ENCODE measurements around the gene TMEM116.
"Not testable (repeated sequence)": the region's sequence is repeated elsewhere in the genome, so short reads cannot be mapped to it uniquely, and the experiment has no call there.

The TMEM116 gene

DNA sequence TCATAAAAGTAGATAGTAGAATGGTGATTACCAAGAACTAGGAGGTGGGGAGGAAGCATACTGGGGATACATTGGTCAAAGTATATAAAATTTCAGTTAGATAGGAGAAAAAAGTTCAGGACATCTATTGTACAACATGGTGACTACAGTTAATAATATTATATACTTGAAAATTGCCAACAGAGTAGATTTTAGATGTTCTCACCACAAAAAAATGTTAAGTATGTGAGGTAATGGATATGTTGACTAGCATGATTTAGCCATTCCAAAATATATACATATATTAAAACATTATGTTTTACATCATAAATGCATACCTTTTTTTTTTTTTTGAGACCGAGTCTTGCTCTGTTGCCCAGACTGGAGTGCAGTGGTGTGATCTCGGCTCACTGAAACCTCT lies 31.0 kb downstream of the TMEM116 start:
- DNase-seq (ENCODE audit: low read depth, low spot score), result no peak
- H3K27ac ChIP-seq, result no peak overlapping the region

DNA sequence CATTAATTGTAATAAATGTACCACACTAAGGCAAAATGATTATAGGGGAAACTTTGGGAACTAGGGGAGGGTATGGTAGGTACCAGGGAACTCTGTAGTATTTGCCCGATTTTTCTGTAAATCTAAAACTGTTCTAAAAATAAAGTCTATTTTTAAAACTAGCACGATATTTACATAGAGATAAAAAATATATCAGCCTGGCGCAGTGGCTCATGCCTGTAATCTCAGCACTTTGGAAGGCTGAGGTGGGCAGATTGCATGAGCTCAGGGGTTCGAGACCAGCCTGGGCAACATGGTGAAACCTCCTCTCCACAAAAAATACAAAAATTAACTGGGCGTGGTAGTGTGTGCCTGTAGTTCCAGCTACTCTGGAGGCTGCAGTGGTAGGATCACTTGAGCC lies 32.4 kb downstream of the TMEM116 start:
- DNase-seq (ENCODE audit: low read depth, low spot score), result no peak
- no peak overlapping the region for H3K27ac ChIP-seq

DNA sequence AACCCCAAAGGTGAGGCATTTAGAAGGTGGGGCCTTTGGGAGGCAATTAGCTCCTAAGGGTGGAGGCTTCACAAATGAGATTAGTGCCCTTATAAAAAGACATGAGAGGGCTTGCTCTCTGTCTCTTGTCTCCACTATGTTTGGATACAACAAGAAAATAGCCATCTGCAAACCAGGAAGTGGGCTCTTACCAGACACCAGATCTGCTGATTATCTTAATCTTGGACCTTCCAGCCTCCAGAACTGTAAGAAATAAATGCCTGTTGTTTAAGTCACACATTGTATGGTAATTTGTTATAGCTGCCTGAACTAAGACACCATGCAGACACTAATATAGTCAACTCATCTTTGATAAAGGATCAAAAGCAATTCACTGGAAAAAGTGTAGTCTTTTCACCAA lies 34.4 kb downstream of the TMEM116 start:
- DNase-seq (ENCODE audit: low read depth, low spot score), result no peak
- H3K27ac ChIP-seq, result no peak overlapping the region

DNA sequence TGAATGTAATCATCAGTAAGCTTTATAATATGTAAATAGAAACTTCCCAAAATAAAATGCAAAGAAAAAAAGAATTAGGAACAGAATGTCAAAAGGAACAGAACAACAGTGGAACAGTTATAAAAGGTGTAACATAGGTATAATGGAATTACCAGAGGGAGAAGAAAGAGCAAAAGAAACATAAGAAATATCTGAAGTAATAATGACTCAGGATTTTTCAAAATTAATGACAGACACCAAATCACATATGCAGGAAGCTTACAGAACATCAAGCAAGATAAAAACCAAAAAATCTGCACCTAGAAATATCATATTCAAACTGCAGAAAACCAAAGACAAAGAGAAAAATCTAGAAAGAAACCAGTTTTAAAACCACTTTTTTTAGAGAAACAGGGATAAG lies 36.1 kb downstream of the TMEM116 start:
- no peak for DNase-seq (ENCODE audit: low read depth, low spot score)
- no peak overlapping the region for H3K27ac ChIP-seq

DNA sequence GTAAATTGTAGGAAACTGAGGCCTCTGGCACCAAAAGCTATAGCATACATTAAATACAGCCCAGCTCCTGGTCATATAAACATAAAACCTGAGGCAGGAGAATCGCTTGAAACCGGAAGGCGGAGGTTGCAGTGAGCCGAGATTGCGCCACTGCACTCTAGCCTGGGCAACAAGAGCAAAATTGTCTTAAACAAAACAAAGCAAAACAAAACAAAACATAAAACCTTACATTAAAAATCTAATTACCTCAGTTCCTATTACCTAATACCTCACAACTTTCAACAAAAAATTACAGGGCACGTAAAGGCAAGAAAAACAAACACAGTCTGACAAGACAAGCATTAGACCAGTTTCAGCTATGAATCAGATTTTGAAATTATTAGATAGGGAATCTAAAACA lies 36.7 kb downstream of the TMEM116 start:
- H3K27ac ChIP-seq, result no peak overlapping the region

DNA sequence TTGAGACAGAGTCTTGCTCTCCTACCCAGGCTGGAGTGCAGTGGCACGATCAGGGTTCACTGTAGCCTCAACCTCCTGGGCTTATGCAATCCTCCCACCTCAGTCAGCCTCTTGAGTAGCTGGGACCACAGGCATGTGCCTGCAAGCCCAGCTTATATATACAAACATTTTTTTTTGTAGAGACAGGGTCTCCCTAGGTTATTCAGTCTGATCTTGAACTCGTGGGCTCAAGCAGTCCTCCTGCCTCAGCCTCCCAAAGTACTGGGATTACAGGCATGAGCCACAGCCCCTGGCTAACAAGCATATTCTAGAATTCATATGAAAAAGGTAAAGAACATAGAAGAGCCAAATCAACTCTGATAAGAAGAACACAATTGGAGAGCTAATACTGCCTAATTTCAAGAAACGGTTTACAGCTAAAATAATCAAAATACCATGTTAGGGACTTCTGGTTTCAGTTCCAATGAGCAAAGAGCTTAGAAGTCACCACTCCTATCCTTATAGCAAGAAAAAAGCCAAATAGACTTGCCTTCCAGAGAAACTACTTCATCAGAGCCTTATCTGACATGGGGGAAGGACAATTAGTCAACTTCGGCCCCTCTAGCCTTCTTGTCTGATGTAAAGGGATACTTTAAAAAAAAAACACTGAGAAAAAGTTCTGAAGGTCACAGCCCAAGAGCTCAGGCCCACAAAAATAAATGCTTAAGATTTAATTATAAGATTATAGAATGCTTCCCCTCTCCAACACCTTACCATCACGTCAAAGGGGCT lies 37.6 kb downstream of the TMEM116 start:
- no peak for DNase-seq (ENCODE audit: low read depth, low spot score)
- H3K27ac ChIP-seq, result no peak overlapping the region

More for the DNA sequence above, 36.7 kb downstream of the TMEM116 start:
- no peak for DNase-seq (ENCODE audit: low read depth, low spot score)

DNA sequence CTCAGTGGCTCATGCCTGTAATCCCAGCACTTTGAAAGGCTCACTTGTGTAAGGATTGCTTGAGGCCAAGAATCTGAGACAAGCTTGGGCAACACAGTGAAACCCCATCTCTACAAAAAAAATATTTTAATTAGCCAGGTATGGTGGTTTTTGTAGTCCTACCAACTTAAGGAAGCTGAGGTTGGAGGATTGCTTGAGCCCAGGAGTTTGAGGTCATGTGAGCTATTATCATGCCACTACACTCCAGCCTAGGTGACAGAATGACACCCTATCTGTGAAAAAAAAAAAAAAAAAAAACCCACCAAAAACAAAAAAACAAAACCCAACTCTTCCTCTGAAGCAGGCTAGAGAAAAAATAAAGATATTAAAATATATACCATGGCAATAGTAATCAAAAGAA lies 41.2 kb downstream of the TMEM116 start:
- no peak for DNase-seq (ENCODE audit: low read depth, low spot score)
- no peak overlapping the region for H3K27ac ChIP-seq

DNA sequence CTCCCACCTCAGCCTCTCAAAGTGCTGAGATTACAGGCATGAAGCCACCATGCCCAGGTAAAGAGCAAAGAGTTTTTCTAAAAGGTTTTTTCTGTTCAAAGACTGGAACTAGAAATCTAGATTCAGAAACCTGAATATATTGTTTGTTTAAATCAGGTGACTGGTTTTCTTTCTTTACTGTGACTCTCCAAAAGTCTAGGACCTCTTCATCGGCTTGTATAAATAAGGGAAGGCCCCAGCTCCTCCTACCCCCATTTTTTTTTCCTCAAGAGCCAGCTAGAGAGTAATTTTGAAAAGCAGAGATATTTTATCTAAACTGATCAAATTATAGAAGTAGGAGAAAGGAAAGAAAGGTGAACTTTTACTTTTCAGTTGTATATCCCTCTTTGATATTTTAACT lies 48.0 kb downstream of the TMEM116 start:
- DNase-seq (ENCODE audit: low read depth, low spot score), result no peak
- no peak overlapping the region for H3K27ac ChIP-seq

DNA sequence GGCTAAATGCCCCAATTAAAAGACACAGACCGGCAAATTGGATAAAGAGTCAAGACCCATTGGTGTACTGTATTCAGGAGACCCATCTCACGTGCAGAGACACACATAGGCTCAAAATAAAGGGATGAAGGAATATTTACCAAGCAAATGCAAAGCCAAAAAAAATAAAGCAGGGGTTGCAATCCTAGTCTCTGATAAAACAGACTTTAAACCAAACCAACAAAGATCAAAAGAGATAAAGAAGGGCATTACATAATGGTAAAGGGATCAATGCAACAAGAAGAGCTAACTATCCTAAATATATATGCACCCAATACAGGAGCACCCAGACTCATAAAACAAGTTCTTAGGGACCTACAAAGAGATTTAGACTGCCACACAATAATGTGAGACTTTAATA lies 53.4 kb downstream of the TMEM116 start:
- DNase-seq (ENCODE audit: low read depth, low spot score); H3K27ac ChIP-seq: not testable (repeated sequence)

DNA sequence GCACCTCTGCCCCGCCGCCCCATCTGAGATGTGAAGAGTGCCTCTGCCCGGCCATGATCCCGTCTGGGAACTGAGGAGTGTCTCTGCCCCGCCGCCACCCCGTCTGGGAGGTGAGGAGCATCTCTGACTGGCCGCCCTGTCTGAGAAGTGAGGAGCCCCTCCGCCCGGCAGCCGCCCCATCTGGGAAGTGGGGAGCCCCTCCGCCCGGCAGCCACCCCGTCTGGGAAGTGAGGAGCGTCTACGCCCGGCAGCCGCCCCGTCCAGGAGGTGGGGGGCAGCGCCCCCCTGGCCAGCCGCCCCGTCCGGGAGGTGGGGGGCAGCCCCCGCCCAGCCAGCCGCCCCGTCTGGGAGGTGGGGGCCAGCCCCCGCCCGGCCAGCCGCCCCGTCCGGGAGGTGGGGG lies 55.7 kb downstream of the TMEM116 start:
- not testable (repeated sequence) for DNase-seq (ENCODE audit: low read depth, low spot score); H3K27ac ChIP-seq

DNA sequence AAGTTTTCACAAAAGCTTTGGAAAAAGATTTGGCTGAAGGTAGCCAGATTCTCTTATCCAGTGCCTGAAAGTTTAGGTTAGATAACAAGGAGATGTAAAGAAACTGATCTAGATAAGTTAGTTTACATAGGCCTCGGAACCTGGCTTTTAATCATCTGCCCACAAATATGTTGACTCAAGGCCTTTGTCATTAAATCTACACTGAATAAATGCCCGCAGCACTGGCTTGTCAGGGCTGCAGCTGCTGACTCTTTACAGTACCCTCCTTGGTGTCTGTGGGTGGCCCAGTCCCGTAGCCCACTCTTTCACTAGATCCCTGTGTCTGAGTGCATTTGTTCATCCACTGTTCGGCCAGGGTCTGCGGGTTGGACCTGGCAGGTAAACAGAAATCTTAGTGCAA lies 58.0 kb downstream of the TMEM116 start:
- DNase-seq (ENCODE audit: low read depth, low spot score), result no peak
- no peak overlapping the region for H3K27ac ChIP-seq

DNA sequence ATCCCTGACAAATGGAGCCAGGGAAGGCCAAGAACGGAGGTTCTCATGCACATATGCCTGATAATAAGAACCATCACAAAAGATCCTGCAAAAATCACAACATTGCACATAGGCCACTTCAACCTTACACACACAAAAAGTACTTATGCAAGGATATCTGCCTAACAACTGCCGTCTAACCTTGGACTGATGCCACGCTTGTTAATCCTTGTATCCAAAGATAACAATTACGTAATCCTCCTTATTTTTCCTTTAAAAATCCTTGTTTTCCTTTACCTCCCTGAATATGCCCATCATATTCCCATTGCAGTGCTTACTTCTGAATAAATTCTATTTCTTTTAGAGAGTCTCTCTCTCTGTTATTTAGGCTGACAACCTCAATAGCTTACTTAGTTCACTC lies 59.5 kb downstream of the TMEM116 start:
- no peak overlapping the region for H3K27ac ChIP-seq
- DNase-seq (ENCODE audit: low read depth, low spot score), result no peak

DNA sequence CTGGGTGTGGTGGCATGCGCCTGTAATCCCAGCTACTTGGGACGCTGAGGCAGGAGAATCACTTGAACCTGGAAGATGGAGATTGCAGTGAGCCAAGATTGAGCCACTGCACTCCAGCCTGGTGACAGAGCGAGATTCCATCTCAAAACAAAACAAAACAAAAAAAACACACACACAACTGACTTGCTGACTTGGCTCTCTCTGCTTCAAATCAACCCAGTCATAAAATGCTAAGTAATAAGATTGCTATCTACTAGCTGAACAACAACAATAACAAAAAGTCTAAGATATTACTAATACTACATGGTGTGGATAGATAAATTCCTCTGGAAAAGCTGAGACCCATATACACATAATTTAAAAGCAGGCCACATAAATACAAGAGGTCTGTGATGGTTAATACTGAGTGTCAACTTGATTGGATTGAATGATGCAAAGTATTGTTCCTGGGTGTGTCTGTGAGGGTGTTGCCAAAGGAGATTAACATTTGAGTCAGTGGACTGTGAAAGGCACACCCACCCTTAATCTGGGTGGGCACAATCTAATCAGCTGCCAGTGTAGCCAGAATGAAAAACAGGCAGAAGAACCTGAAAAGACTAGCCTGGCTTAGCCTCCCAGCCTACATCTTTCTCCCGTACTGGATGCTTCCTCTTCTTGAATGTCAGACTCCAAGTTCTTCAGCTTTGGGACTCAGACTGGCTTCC lies 60.7 kb downstream of the TMEM116 start:
- not testable (repeated sequence) for H3K27ac ChIP-seq; DNase-seq (ENCODE audit: low read depth, low spot score)

DNA sequence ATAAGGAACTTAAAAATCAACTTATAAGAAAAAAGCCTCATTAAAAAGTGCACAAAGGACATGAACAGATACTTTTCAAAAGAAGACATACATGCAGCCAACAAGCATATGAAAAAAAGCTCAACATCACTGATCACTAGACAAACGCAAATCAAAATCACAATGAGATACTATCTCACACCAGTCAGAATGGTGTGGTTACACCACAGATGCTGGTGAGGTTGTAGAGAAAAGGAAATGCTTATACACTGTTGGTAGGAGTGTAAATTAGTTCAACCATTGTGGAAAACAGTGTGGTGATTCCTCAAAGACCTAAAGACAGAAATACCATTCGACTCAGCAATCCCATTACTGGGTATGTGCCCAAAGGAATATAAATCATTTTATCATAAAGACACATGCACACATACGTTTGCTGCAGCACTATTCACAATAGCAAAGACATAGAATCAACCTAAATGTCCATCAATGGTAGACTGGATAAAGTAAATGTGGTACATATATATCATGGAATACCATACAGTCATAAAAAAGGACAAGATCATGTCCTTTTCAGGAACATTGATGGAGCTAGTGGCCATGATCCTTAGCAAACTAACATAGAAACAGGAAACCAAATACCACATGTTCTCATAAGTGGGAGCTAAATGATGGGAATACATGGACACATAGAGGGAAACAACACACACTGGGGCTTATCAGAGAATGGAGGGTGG lies 61.8 kb downstream of the TMEM116 start:
- DNase-seq (ENCODE audit: low read depth, low spot score); H3K27ac ChIP-seq: not testable (repeated sequence)

DNA sequence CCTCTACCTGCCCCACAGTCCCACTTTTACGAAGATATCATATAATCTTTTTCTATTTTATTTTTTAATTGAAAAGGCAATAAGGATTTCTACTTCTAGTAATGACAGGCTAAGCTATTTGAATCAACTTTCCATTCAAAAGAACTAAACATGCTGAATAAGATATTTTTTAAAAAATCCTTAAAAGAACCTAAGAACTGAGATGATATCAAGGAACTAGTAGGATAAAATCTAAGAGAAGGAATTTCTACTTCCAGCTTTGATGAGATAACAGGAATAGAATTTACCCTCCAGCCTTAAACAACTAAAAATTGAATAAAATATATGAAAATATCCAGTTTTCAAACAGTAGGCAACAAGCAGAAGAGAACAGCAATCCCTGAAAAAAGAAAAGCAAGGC lies 69.0 kb downstream of the TMEM116 start:
- DNase-seq (ENCODE audit: low read depth, low spot score), result no peak
- no peak overlapping the region for H3K27ac ChIP-seq

DNA sequence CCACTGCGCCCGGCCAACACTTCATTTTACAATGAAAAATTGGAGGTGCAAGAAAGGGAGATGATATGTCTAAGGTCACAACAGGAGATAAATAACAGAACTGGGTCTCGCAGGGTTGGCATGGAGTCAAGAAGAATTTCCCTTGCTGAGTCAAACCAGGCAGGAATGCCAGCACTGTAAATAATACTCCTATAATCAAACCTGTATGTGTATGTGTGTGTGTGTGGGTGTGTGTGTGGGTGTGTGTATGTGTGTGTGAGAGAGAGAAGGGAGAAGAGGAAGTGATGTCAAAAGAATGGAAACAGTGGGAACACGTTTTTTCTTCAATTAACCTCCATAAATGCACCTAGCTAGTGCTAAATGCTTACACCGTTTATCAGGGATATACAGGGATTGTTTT lies 70.4 kb downstream of the TMEM116 start:
- peak; percentile 71 for DNase-seq (ENCODE audit: low read depth, low spot score)
- no peak overlapping the region for H3K27ac ChIP-seq

DNA sequence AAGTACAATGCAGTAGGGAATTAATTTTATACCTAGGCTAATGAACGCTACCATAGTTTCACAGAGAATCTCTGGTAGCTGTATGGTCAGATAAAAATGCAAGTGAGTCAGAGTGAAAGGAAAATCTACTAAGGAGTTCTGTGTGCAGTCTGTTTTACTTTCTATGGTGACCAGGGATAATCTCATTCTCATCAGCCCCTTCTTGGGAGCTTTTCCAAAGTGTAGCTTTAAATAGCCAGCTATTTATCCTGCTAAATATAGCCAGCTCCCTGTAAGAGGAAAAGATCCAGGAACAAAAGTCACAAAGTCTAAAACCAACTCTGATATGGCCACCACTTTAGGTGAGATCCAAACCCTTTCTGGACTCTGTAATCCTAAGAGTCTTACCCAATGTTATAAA lies 75.5 kb downstream of the TMEM116 start:
- H3K27ac ChIP-seq, result no peak overlapping the region
- DNase-seq (ENCODE audit: low read depth, low spot score), result no peak

DNA sequence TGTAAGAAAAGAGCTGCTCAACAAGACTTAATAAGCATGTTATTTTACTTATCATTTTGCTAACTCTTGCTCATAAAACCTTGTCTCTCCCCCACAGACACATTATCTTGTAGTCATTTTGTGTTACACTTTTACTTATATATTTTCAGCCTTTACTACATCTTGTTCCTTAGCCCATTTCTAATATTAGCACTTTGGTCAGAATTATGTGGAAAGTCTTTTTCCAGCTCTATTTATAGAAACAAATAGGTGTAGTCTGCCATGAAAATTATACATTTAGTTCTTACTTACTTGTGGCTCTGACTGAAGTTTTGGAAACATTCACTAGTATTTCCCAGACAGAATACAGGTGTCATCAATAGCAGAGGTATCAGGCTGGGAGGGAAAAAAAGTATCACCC lies 76.1 kb downstream of the TMEM116 start:
- no peak for DNase-seq (ENCODE audit: low read depth, low spot score)
- no peak overlapping the region for H3K27ac ChIP-seq

DNA sequence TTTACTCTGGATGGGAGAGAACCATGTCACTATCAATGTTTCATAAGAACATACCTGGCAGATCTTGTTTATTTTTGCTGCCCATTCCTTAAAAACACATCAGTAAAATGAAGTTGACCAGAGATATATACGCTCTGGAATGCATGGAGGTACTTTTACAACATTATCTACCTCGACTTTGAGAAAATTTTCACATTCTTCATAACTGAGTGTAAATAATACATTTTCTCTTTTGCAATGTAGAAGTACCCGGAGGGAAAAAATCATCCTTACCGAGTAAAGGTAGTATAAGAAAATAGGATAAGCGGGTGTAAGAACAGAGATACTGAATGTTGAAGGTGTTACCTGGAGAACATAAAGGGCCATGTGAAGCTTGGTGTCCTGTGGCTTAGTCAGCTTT lies 80.7 kb downstream of the TMEM116 start:
- DNase-seq (ENCODE audit: low read depth, low spot score), result no peak
- no peak overlapping the region for H3K27ac ChIP-seq

DNA sequence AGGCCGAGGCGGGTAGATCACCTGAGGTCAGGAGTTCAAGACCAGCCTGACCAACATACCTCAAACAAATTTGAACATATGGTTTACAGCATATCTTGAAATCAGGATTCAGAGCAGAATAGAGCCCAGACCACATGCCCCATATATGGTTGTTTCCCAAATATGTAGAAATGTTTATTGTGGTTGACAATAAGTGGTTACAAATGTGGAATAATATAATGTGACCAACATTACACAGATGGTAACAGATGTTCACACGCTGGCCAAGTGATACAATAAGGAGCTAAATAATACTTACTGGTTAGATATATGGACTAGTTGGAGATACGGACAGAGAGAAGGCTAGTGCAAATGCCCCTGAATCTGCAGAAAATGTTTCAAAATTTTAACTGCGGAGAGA lies 85.6 kb downstream of the TMEM116 start:
- DNase-seq (ENCODE audit: low read depth, low spot score), result no peak
- H3K27ac ChIP-seq, result no peak overlapping the region

DNA sequence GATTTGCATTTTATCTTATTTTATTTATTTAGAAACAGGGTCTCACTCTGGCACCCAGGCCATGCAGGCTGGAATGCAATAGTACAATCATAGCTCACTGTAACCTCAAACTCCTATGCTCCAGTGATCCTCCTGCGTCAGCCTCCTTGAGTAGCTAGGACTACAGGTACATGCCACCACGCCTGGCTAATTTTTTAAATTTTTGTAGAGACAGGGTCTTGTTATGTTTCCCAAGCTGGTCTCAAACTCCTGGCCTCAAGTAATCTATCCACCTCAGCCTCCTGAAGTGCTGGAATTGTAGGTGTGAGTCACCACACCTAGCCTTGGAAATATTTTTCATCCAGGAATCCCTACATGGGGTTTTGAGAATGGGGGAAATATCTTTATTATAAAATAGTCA lies 86.3 kb downstream of the TMEM116 start:
- H3K27ac ChIP-seq, result no peak overlapping the region
- DNase-seq (ENCODE audit: low read depth, low spot score), result no peak

Measured in epithelial cell of prostate (primary cell).